HepG2 (cell line): ENCODE measurements around the gene ITGB2. TPM values are rescaled to one million over a fixed set of nuclear protein-coding genes. Genes with fewer than 3 reads are reported as not detected.

Source experiments
- BRCA1 ChIP-seq: sonication (generic); formaldehyde crosslinking; IDR thresholded peaks from 2 replicates; pipeline ENCODE4 v1.4.0; 2020; ENCODE audit warnings: missing genetic modification reagents
- DMAP1 ChIP-seq: IDR thresholded peaks from 2 replicates; pipeline ENCODE4 v1.6.1; 2016
- E2F5 ChIP-seq: sonication (generic); formaldehyde crosslinking; conservative IDR thresholded peaks from 2 replicates; pipeline ENCODE4 v1.4.0; 2020; ENCODE audit warnings: missing genetic modification reagents
- FUBP1 ChIP-seq: sonication (generic); formaldehyde crosslinking; IDR thresholded peaks from 2 replicates; pipeline ENCODE4 v1.5.1; 2020; ENCODE audit warnings: missing genetic modification reagents, mild to moderate bottlenecking, borderline replicate concordance
- HHEX ChIP-seq: IDR thresholded peaks from 2 replicates; pipeline ENCODE4 v1.6.1; 2016; ENCODE audit warnings: control low read depth
- HNF1B ChIP-seq: sonication (generic); formaldehyde crosslinking; IDR thresholded peaks from 2 replicates; pipeline ENCODE4 v1.5.1; 2020; ENCODE audit warnings: mild to moderate bottlenecking, moderate library complexity, missing genetic modification reagents
- JDP2 ChIP-seq: sonication (generic); formaldehyde crosslinking; IDR thresholded peaks from 2 replicates; pipeline ENCODE4 v1.8.1; 2022; ENCODE audit warnings: missing genetic modification reagents, borderline replicate concordance
- KDM1A ChIP-seq: IDR thresholded peaks from 2 replicates; pipeline ENCODE4 v1.6.1; 2016; ENCODE audit warnings: missing compliant biosample characterization
- KDM3A ChIP-seq: IDR thresholded peaks from 2 replicates; pipeline ENCODE4 v1.6.1; 2018; ENCODE audit warnings: low read depth, missing compliant biosample characterization
- NKX3-1 ChIP-seq: sonication (generic); formaldehyde crosslinking; IDR thresholded peaks from 2 replicates; pipeline ENCODE4 v1.5.0; 2020; ENCODE audit warnings: missing genetic modification reagents
- PLSCR1 ChIP-seq: sonication (generic); formaldehyde crosslinking; IDR thresholded peaks from 2 replicates; pipeline ENCODE4 v1.5.0; 2020; ENCODE audit warnings: missing genetic modification reagents, mild to moderate bottlenecking, borderline replicate concordance
- PREB ChIP-seq: sonication (generic); formaldehyde crosslinking; IDR thresholded peaks from 2 replicates; pipeline ENCODE4 v1.4.0; 2020; ENCODE audit warnings: missing genetic modification reagents
- RBFOX2 ChIP-seq: fragments of 200-400 bp; formaldehyde crosslinking; IDR thresholded peaks from 2 replicates; pipeline ENCODE4 v1.6.1; 2017; ENCODE audit warnings: low read depth, mild to moderate bottlenecking, low read length
- TCF12 ChIP-seq, 2 experiments: fragments of 450-650 bp in 1 of 2; sonication (generic) in 1 of 2; formaldehyde crosslinking in 1 of 2; IDR thresholded peaks; 2 replicates each; pipeline versions ENCODE4 v1.6.1 to v1.8.0; 2017 to 2022; ENCODE audit warnings: antibody characterized with exemption in 1 of 2, mild to moderate bottlenecking in 1 of 2, missing genetic modification reagents in 1 of 2, moderate library complexity in 1 of 2
- ZBTB10 ChIP-seq: sonication (generic); formaldehyde crosslinking; IDR thresholded peaks from 2 replicates; pipeline ENCODE4 v1.4.0; 2020; ENCODE audit warnings: missing genetic modification reagents, borderline replicate concordance
- ZNF17 ChIP-seq: sonication (generic); formaldehyde crosslinking; IDR thresholded peaks from 2 replicates; pipeline ENCODE4 v1.5.0; 2020; ENCODE audit warnings: mild to moderate bottlenecking, missing genetic modification reagents
- ZNF776 ChIP-seq: sonication (generic); formaldehyde crosslinking; IDR thresholded peaks from 2 replicates; pipeline ENCODE4 v1.4.0; 2020; ENCODE audit warnings: mild to moderate bottlenecking, missing genetic modification reagents
- polyA plus RNA-seq, 8 experiments: library from polyadenylated mRNA; depleted of rRNA in 3 of 8; stranded (reverse) in 7 of 8; unstranded in 1 of 8; fragments of >200 nt; fragmentation: Illumina TruSeq in 4 of 8; extraction: Trizol in 4 of 8; gene quantifications; 2 replicates each; pipeline versions ENCODE4 v1.2.1 to v1.2.3, GENCODE V29; 2011 to 2016; ENCODE audit warnings: low read depth in 4 of 8, missing spikeins in 1 of 8, mixed read lengths in 1 of 8; ENCODE audit not compliant: insufficient read depth in 1 of 8
- total RNA-seq, 5 experiments: library from RNA; depleted of rRNA; stranded (reverse); fragments of >200 nt; fragmentation: Illumina TruSeq; extraction: Trizol; gene quantifications; 2 replicates each; pipeline ENCODE4 v1.2.3, GENCODE V29; 2016; ENCODE audit warnings: low read depth in 1 of 5

ITGB2 gene
- total and polyA plus RNA-seq, 2 of the 13 experiments (the other 11 are each of a cell fraction or from before 2014, with no cell fraction given): 4.2 to 18.0 TPM

GRCh38 chr21:44872649-44873355, 47.9 kb downstream of the ITGB2 start (continued):
- peak; percentile 55; the same call in 1 of the 2 replicates for TF ChIP-seq HNF1B (CRISPR knock-in tag)
- TF ChIP-seq KDM3A (CRISPR knock-in tag): no peak; the same call in 1 of the 2 replicates
- peak; percentile 30; the same call in 1 of the 2 replicates for TF ChIP-seq ZNF776
- no peak for TF ChIP-seq TCF12 (IDR thresholded peaks at IDR 0.05)
- TF ChIP-seq TCF12 (CRISPR knock-in tag; IDR thresholded peaks at IDR 0.05): no peak
- TF ChIP-seq E2F5: 0 out of 2 replicates have a peak, but pooled peaks have one; percentile 31
- 0 out of 2 replicates have a peak, but pooled peaks have one; percentile 19 for TF ChIP-seq BRCA1 (CRISPR knock-in tag)
- TF ChIP-seq JDP2 (CRISPR knock-in tag): no peak; the same call in 1 of the 2 replicates
- TF ChIP-seq RBFOX2: peak; percentile 82
- TF ChIP-seq ZNF17: no peak
- no peak for TF ChIP-seq ZBTB10
- TF ChIP-seq HHEX (CRISPR knock-in tag): no peak
- TF ChIP-seq NKX3-1 (CRISPR knock-in tag): peak; percentile 71; the same call in 1 of the 2 replicates
- TF ChIP-seq PREB: 0 out of 2 replicates have a peak, but pooled peaks have one; percentile 28
- no peak for TF ChIP-seq PLSCR1 (CRISPR knock-in tag)
- TF ChIP-seq KDM1A (CRISPR knock-in tag): no peak
- TF ChIP-seq FUBP1: no peak
- TF ChIP-seq DMAP1 (CRISPR knock-in tag): peak; percentile 1; the same call in 1 of the 2 replicates
